GM12878 (cell line): ENCODE results near the gene HIPK4. TPM values are rescaled to one million over a fixed set of nuclear protein-coding genes. Genes with fewer than 3 reads are reported as not detected.

Experiments
- ATF3 ChIP-seq: IDR thresholded peaks from 2 replicates; pipeline ENCODE4 v1.6.1; 2011; ENCODE audit warnings: low read depth, mild to moderate bottlenecking, low read length, moderate library complexity, borderline replicate concordance; ENCODE audit errors: extremely low read depth
- BHLHE40 ChIP-seq, 2 experiments: fragments of 450-650 bp in 1 of 2; IDR thresholded peaks; 2 replicates each; pipeline ENCODE4 v1.6.1; 2011 to 2017; ENCODE audit warnings: low read depth in 2 of 2, borderline replicate concordance in 1 of 2, improper control_type of control experiment in 1 of 2, low read length in 1 of 2, mild to moderate bottlenecking in 1 of 2
- CREB1 ChIP-seq: IDR thresholded peaks from 2 replicates; pipeline ENCODE4 v1.6.1; 2012; ENCODE audit warnings: low read depth, mild to moderate bottlenecking, inconsistent platforms
- ETV6 ChIP-seq, 2 experiments: fragments of 450-650 bp in 1 of 2; IDR thresholded peaks in 1 of 2; conservative IDR thresholded peaks in 1 of 2; 2 replicates each; pipeline ENCODE4 v1.6.1; 2014; ENCODE audit warnings: antibody characterized with exemption in 1 of 2, borderline replicate concordance in 1 of 2, low read depth in 1 of 2, mild to moderate bottlenecking in 1 of 2, moderate library complexity in 1 of 2
- FOXK2 ChIP-seq: fragments of 450-650 bp; IDR thresholded peaks from 2 replicates; pipeline ENCODE4 v1.6.1; 2017; ENCODE audit warnings: mild to moderate bottlenecking, moderate library complexity
- GABPA ChIP-seq: IDR thresholded peaks from 2 replicates; pipeline ENCODE4 v1.6.1; 2014; ENCODE audit warnings: antibody characterized with exemption, low read depth, mild to moderate bottlenecking, inconsistent platforms
- MEF2B ChIP-seq: fragments of 450-650 bp; IDR thresholded peaks from 2 replicates; pipeline ENCODE4 v1.6.1; 2018; ENCODE audit warnings: mild to moderate bottlenecking, moderate library complexity; ENCODE audit not compliant: partially characterized antibody, poor library complexity, severe bottlenecking
- MXI1 ChIP-seq: fragments of 150-350 bp; IDR thresholded peaks from 2 replicates; pipeline ENCODE4 v1.6.1; 2011; ENCODE audit warnings: low read depth, mild to moderate bottlenecking, inconsistent platforms, low read length, improper control_type of control experiment
- MYB ChIP-seq: fragments of 150-350 bp; IDR thresholded peaks from 2 replicates; pipeline ENCODE4 v1.6.1; 2014; ENCODE audit warnings: mild to moderate bottlenecking, low read depth, low read length, borderline replicate concordance
- NR2C1 ChIP-seq: fragments of 450-650 bp; IDR thresholded peaks from 2 replicates; pipeline ENCODE4 v1.6.1; 2017; ENCODE audit warnings: antibody characterized with exemption, mild to moderate bottlenecking, moderate library complexity
- NR2C2 ChIP-seq: IDR thresholded peaks from 2 replicates; pipeline ENCODE4 v1.6.1; 2011; ENCODE audit warnings: borderline replicate concordance, low read depth; ENCODE audit not compliant: control insufficient read depth, insufficient read length
- PBX3 ChIP-seq: IDR thresholded peaks from 2 replicates; pipeline ENCODE4 v1.6.1; 2011; ENCODE audit warnings: mild to moderate bottlenecking, low read depth, low read length, moderate library complexity; ENCODE audit not compliant: insufficient replicate concordance
- POLR2AphosphoS5 ChIP-seq: IDR thresholded peaks from 2 replicates; pipeline ENCODE4 v1.6.1; 2011; ENCODE audit warnings: mild to moderate bottlenecking, low read length, inconsistent platforms
- SMARCA5 ChIP-seq: fragments of 450-650 bp; IDR thresholded peaks from 2 replicates; pipeline ENCODE4 v1.6.1; 2017; ENCODE audit warnings: mild to moderate bottlenecking
- SREBF1 ChIP-seq: IDR thresholded peaks from 2 replicates; pipeline ENCODE4 v1.6.1; 2012; ENCODE audit warnings: mild to moderate bottlenecking, low read length
- ZBTB11 ChIP-seq: fragments of 450-650 bp; formaldehyde crosslinking; IDR thresholded peaks from 2 replicates; pipeline ENCODE4 v1.5.0; 2022; ENCODE audit warnings: mild to moderate bottlenecking, missing genetic modification characterization
- ZBTB40 ChIP-seq: fragments of 450-650 bp; IDR thresholded peaks from 2 replicates; pipeline ENCODE4 v1.6.1; 2016; ENCODE audit warnings: mild to moderate bottlenecking, moderate library complexity, borderline replicate concordance
- ZNF207 ChIP-seq: fragments of 450-650 bp; IDR thresholded peaks from 2 replicates; pipeline ENCODE4 v1.6.1; 2014; ENCODE audit warnings: antibody characterized with exemption, mild to moderate bottlenecking, borderline replicate concordance
- ZNF274 ChIP-seq: IDR thresholded peaks from one replicate; pipeline ENCODE4 v1.8.0; 2011; ENCODE audit not compliant: insufficient read length, insufficient read depth
- ZNF622 ChIP-seq: fragments of 450-650 bp; IDR thresholded peaks from 2 replicates; pipeline ENCODE4 v1.6.1; 2017; ENCODE audit warnings: mild to moderate bottlenecking, inconsistent platforms
- polyA plus RNA-seq, 11 experiments: library from polyadenylated mRNA; depleted of rRNA in 4 of 11; unstranded in 6 of 11; stranded (reverse) in 5 of 11; fragments of >200 nt; fragmentation: Nextera tagmentation in 4 of 11; fragmentation: Illumina TruSeq in 1 of 11; extraction: Ambion mirVana in 4 of 11; extraction: Trizol in 1 of 11; gene quantifications; 1 replicate in 1 of 11; 2 replicates in 10 of 11; pipeline versions ENCODE4 v1.2.1 to v1.2.3, GENCODE V29; 2011 to 2016; ENCODE audit warnings: inconsistent platforms in 2 of 11, missing spikeins in 2 of 11, low read depth in 1 of 11
- total RNA-seq, 4 experiments: library from RNA; depleted of rRNA in 3 of 4; stranded (reverse); fragments of >200 nt in 3 of 4; fragmentation: Illumina TruSeq in 1 of 4; extraction: Trizol in 1 of 4; gene quantifications; 2 replicates each; pipeline versions ENCODE4 v1.2.1 to v1.2.3, GENCODE V29; 2013 to 2021

HIPK4 gene
- total and polyA plus RNA-seq, 10 of the 15 experiments (the other 5 are each of a cell fraction or from before 2014, with no cell fraction given) = 0.07 to 0.13 (median 0.08) TPM; not detected in 7

- TF ChIP-seq PBX3 = peak; percentile 15
- peak; percentile 29; the same call in 1 of the 2 replicates for TF ChIP-seq MXI1
- peak; percentile 78 for TF ChIP-seq ZBTB11
- TF ChIP-seq ZBTB40 = peak; percentile 91
- TF ChIP-seq FOXK2 = peak; percentile 70
- TF ChIP-seq BHLHE40 (IDR thresholded peaks at IDR 0.05; ENCODE audit: borderline replicate concordance in 1 of 2, low read depth in 2 of 2, low read length in 1 of 2) = peak; percentile 97 to 100
- TF ChIP-seq NR2C2 = no peak
- peak; percentile 60; the same call in 1 of the 2 replicates for TF ChIP-seq MYB
- no peak for TF ChIP-seq ZNF622
- peak; percentile 93 for TF ChIP-seq GABPA
- TF ChIP-seq ETV6 (conservative IDR thresholded peaks at IDR 0.05 in 1 of 2, IDR thresholded peaks at IDR 0.05 in 1 of 2; ENCODE audit: borderline replicate concordance in 1 of 2, low read depth in 1 of 2) = no peak
- peak; percentile 76 for TF ChIP-seq MEF2B
- TF ChIP-seq POLR2AphosphoS5 = peak; percentile 72; the same call in 1 of the 2 replicates
- no peak for TF ChIP-seq ZNF207
- no peak for TF ChIP-seq ZNF274
- TF ChIP-seq ATF3 = peak; percentile 98
- TF ChIP-seq CREB1 = peak; percentile 86
- 0 out of 2 replicates have a peak, but pooled peaks have one; percentile 63 for TF ChIP-seq SMARCA5
- peak; percentile 54; the same call in 1 of the 2 replicates for TF ChIP-seq SREBF1
- TF ChIP-seq NR2C1 = peak; percentile 96
These were observed 41.7 kb downstream of the HIPK4 start, which contains the start of the genes C19orf47 and PLD3 (continued) for GRCh38 chr19:40348125-40348913.
